Measurements from ENCODE around the gene LIMS2. TPM values are rescaled to one million over a fixed set of nuclear protein-coding genes. Genes with fewer than 3 reads are reported as not detected.

The LIMS2 gene
- total and polyA plus RNA-seq, 12 donors = 148 to 687 (median 160) TPM

DNA sequence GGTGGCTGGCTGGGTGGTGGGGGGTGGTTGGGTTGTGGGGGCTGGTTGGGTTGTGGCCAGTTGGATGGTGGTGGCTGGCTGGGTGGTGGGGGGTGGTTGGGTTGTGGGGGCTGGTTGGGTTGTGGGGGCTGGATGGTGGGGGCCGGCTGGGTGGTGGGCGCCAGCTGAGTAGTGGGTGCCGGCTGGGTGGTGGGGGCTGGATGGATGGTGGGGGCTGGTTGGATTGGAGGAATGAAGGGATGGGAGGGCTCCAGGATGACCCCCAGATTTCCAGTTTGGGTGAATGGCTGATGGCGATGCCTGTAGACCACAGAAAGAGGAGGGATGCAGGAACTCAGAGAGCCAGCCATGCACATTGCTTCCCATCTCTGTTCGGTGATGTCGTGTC lies 56.1 kb downstream of the LIMS2 start:
- Histone ChIP-seq H3K4me1 (no peaks in the 10 kb centered on the region), H3K9me3 (no peaks in the 10 kb centered on the region), H3K27me3 (peaks cover 0 to 4% (median 0%) of the 10 kb centered on the region in 7 donors), H3K36me3 (no peaks in the 10 kb centered on the region), H3K4me3 (no peak overlapping the region), H3K27ac (no peak overlapping the region)
- intact Hi-C loops (cut with DNase I) = no loop called here
- 93 to 96% methylated on average over 6 of the region's 6 CpGs for WGBS, 2 donors
- TF ChIP-seq, protein P1, sequence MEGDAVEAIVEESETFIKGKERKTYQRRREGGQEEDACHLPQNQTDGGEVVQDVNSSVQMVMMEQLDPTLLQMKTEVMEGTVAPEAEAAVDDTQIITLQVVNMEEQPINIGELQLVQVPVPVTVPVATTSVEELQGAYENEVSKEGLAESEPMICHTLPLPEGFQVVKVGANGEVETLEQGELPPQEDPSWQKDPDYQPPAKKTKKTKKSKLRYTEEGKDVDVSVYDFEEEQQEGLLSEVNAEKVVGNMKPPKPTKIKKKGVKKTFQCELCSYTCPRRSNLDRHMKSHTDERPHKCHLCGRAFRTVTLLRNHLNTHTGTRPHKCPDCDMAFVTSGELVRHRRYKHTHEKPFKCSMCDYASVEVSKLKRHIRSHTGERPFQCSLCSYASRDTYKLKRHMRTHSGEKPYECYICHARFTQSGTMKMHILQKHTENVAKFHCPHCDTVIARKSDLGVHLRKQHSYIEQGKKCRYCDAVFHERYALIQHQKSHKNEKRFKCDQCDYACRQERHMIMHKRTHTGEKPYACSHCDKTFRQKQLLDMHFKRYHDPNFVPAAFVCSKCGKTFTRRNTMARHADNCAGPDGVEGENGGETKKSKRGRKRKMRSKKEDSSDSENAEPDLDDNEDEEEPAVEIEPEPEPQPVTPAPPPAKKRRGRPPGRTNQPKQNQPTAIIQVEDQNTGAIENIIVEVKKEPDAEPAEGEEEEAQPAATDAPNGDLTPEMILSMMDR (IDR thresholded peaks at IDR 0.05) = no peak
- ATAC-seq (no peak), DNase-seq (no peak)

DNA sequence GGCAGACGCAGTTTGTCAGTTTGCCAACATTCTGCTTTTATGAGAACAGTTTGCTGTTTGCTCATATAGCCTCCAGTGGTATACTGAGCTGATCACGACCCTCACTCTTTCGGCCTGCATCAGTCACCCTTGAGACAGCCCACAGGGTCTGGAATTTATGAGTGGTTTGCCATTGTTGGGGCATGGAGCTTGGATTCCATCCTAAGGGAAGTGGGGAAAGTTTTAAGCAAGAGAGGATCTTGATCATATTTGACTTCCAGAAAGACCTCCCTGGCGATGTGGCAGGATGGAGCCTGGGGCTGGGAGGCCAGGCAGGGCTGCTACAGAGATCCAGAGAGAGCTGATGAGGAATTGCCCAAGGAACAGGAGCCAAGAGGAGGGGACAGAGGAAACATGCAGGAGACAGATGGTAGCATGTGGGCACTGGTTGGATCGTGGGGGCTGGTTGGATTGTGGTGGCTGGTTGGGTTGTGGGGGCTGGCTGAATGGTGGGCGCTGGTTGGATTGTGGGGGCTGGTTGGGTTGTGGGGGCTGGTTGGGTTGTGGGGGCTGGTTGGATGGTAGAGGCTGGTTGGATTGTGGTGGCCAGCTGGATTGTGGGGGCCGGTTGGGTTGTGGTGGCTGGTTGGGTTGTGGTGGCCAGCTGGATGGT lies 56.7 kb downstream of the LIMS2 start:
- Histone ChIP-seq H3K36me3 (no peaks in the 10 kb centered on the region), H3K9me3 (peaks cover 0 to 5% (median 2%) of the 10 kb centered on the region in 11 donors), H3K27ac (no peak overlapping the region), H3K4me1 (no peaks in the 10 kb centered on the region), H3K27me3 (peaks cover 0 to 4% (median 0%) of the 10 kb centered on the region in 7 donors), H3K4me3 (no peak overlapping the region)
- no peak for DNase-seq
- no peak for ATAC-seq
- 77 to 81% methylated on average over 7 of the region's 7 CpGs for WGBS, 2 donors
- intact Hi-C loops (cut with DNase I) = no loop called here
- TF ChIP-seq, protein P1 (IDR thresholded peaks at IDR 0.05) = no peak

DNA sequence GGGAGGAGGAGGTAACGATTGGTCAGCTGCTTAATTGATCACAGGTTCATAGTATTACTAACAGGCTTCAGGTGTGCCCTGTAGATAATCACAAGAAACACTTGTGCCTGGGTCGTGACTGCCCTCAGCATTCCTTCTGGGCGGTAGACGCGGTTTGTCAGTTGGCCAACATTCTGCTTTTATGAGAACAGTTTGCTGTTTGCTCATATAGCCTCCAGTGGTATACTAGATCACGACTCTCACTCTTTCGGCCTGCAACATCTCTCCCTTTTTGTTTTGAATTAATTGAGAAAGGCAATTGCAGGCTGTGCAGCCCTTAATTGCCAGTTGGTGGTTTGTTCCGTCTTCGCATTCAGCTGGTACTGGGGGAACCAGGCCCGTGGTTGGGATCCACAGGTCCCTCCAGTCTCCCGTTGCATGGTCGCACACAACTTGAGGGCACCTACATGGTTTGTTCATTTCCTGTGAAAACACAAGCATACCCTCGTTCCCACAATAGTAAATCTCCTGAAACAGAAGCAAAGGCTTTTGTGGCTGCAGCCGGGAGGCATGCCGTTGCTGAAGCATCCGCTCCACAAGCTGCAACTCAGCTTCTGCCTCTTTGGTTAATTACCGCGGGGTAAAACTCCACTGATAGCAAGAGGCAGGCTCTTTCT lies 59.7 kb downstream of the LIMS2 start:
- H3K27ac ChIP-seq = no peak overlapping the region
- H3K4me3 ChIP-seq = no peak overlapping the region
- DNase-seq (no peak), ATAC-seq (no peak)
- H3K4me1 ChIP-seq = no peaks in the 10 kb centered on the region
- H3K36me3 ChIP-seq = no peaks in the 10 kb centered on the region
- no peaks in the 10 kb centered on the region for H3K27me3 ChIP-seq
- peaks cover 0 to 32% (median 11%) of the 10 kb centered on the region in 11 donors for H3K9me3 ChIP-seq
- intact Hi-C loops (cut with DNase I) = no loop called here
- TF ChIP-seq, protein P1 (IDR thresholded peaks at IDR 0.05) = no peak
- WGBS, 2 donors = 82 to 85% methylated on average over 18 of the region's 18 CpGs

DNA sequence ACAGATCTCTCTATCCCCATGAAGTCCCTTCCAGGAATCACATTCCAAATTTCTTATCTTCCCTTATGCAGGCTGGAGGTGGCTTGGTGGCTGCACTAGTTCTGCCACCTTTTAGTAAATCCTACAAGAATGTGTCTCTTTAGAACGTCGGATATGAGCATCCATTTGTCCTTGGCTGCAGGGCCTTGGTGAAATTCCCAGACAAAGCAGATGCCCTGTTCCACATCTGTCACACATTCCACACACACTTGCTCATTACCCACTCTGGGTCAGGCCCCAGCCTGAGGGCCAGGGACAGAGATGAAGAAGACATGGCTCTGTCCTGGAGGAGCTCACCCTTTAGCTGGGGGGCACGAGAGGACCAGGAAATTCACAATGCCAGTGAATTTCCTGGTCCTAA lies 60.6 kb downstream of the LIMS2 start:
- no peak overlapping the region for H3K4me3 ChIP-seq
- DNase-seq (no peak), ATAC-seq (peak in 1 of 8 donors; percentile 33)
- intact Hi-C loops (cut with DNase I) = no loop called here
- TF ChIP-seq, protein P1 (IDR thresholded peaks at IDR 0.05) = no peak
- no peaks in the 10 kb centered on the region for H3K27me3 ChIP-seq
- peaks cover 0 to 35% (median 11%) of the 10 kb centered on the region in 11 donors for H3K9me3 ChIP-seq
- H3K36me3 ChIP-seq = no peaks in the 10 kb centered on the region
- no peak overlapping the region for H3K27ac ChIP-seq
- 53 to 62% methylated on average over 3 of the region's 3 CpGs for WGBS, 2 donors
- H3K4me1 ChIP-seq = no peaks in the 10 kb centered on the region

All from heart right ventricle (tissue), 16 donors.